Measurements from ENCODE around the gene CYP2S1. TPM values are rescaled to one million over a fixed set of nuclear protein-coding genes. Genes with fewer than 3 reads are reported as not detected.

The CYP2S1 gene, protein sequence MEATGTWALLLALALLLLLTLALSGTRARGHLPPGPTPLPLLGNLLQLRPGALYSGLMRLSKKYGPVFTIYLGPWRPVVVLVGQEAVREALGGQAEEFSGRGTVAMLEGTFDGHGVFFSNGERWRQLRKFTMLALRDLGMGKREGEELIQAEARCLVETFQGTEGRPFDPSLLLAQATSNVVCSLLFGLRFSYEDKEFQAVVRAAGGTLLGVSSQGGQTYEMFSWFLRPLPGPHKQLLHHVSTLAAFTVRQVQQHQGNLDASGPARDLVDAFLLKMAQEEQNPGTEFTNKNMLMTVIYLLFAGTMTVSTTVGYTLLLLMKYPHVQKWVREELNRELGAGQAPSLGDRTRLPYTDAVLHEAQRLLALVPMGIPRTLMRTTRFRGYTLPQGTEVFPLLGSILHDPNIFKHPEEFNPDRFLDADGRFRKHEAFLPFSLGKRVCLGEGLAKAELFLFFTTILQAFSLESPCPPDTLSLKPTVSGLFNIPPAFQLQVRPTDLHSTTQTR
- 1 to 10 TPM in 1 of 2 experiments, under 1 TPM in 1; 0.94 to 1.8 TPM for total RNA-seq

DNA sequence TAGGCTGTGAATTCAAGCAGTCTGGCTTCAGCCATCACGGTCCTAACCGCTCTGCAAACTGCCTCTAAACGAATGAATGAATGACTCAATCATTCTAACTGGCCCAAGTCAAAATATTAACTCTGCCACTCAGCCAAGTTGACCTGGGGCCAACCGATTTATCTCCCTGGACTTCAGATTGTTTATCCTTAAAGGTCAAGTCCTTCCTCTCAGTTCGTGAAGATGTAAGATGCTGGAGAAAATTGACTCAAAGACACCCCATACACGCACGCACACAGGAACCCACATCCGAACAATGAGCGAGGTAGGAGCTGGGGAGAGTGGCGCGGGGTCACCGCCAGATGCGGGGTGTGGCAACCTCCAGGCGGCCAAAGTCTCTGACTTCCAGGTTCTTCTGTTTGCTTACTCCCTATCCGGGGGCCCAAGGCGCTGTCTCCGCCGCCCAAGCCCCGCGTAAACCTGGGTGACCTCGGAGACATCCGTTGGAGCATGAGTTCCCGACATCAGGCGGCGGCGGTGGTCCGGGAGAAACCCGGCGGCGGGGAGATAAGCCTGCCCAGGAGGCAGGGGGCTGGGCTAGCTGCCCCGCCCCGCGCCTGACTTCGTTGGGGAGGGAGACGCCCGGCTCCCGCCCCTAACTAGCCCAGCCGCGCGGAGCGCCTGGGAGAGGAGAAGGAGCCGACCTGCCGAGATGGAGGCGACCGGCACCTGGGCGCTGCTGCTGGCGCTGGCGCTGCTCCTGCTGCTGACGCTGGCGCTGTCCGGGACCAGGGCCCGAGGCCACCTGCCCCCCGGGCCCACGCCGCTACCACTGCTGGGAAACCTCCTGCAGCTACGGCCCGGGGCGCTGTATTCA is at the start of gene CYP2S1:
Gene CYP2S1 (plus strand): TSS at position 646 of the 856 bp plus-strand sequence. CDS start 46 bp downstream, at position 692.

DNA sequence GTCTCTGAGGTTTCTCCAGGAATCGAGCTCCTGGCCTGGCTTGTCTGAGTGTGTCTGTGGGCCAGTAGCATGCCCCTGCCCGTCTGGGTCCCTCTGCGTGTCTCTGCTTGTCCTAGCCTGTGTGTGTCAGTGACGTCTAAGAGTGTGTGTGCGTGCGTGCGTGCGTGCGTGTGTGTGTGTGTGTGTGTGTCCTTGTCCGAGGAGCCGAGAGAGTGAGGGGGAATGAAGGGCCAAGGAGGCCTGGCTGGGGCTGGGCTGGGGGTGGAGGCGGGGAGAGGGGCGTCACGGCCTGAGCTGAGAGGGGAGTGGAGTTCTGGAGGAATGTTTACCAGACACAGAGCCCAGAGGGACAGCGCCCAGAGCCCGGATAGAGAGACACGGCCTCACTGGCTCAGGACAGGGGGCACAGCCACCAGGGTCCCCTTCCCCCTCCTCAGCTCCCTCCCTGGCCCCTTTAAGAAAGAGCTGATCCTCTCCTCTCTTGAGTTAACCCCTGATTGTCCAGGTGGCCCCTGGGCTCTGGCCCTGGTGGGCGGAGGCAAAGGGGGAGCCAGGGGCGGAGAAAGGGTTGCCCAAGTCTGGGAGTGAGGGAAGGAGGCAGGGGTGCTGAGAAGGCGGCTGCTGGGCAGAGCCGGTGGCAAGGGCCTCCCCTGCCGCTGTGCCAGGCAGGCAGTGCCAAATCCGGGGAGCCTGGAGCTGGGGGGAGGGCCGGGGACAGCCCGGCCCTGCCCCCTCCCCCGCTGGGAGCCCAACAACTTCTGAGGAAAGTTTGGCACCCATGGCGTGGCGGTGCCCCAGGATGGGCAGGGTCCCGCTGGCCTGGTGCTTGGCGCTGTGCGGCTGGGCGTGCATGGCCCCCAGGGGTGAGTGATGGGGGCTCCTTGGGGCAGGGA is 25.8 kb downstream of the CYP2S1 start, which contains the start of gene AXL:
Gene AXL (plus strand): TSS at position 609 of the 893 bp plus-strand sequence. CDS start 170 bp downstream, at position 779.

Other genes starting within 250 kb of the CYP2S1 start
- gene CYP2B6, start 201.9 kb upstream of the CYP2S1 start, total RNA-seq = not detected
- not detected for gene CYP2A13, start 104.8 kb upstream of the CYP2S1 start, total RNA-seq
- gene CYP2F1, start 78.8 kb upstream of the CYP2S1 start, total RNA-seq = not detected
- gene AXL, start 26.0 kb downstream of the CYP2S1 start, total RNA-seq = under 1 TPM; 0.17 to 0.30 TPM
- 100 to 1,000 TPM; 331 to 335 TPM for gene HNRNPUL1, start 71.2 kb downstream of the CYP2S1 start, total RNA-seq
- 10 to 100 TPM; 39.4 to 40.0 TPM for gene CCDC97, start 117.0 kb downstream of the CYP2S1 start, total RNA-seq
- gene TGFB1, start 160.7 kb downstream of the CYP2S1 start, total RNA-seq = 100 to 1,000 TPM; 226 to 232 TPM
- 10 to 100 TPM; 10.7 to 14.3 TPM for gene B9D2, start 170.9 kb downstream of the CYP2S1 start, total RNA-seq
- 1 to 10 TPM; 8.9 TPM for gene TMEM91, start 183.3 kb downstream of the CYP2S1 start, total RNA-seq
- gene EXOSC5, start 204.1 kb downstream of the CYP2S1 start, total RNA-seq = 10 to 100 TPM; 26.3 to 28.4 TPM
- 10 to 100 TPM; 18.3 to 20.3 TPM for gene BCKDHA, start 204.6 kb downstream of the CYP2S1 start, total RNA-seq
- gene B3GNT8, start 234.2 kb downstream of the CYP2S1 start, total RNA-seq = 1 to 10 TPM in 1 of 2 experiments, under 1 TPM in 1; 0.88 to 2.0 TPM
- 10 to 100 TPM; 39.4 to 42.0 TPM for gene DMAC2, start 246.7 kb downstream of the CYP2S1 start, total RNA-seq
- not detected for gene ERICH4, start 249.9 kb downstream of the CYP2S1 start, total RNA-seq